CD4-positive, alpha-beta T cell treated with Interleukin-6 for 4 hours (primary cell): ENCODE data around the gene ZNF691.
"Not testable (repeated sequence)": the region's sequence is repeated elsewhere in the genome, so short reads cannot be mapped to it uniquely, and the experiment has no call there.

ENCODE experiments used
- DNase-seq: peaks from one replicate; pipeline ENCODE4 v3.0.0-alpha.2; 2020; ENCODE audit warnings: mixed read lengths

Gene ZNF691

DNA sequence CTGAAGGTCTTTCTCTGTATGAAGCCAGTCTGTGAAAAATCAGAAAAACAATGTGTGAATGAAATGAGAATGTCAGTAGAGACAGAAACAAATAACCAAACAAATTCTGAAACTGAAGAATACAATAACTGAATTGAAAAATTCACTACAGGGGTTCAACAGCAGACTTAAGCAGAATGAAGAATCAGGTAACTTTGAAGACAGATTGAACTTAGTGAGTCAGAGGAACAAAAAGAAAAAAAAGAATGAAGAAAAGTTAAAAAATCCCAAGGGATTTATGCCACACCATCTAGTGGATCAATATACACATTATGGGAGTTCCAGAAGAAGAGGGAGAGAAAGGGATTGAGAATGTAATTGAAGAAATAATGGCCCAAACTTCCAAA, 14.6 kb downstream of the ZNF691 start:
- no peak for DNase-seq

DNA sequence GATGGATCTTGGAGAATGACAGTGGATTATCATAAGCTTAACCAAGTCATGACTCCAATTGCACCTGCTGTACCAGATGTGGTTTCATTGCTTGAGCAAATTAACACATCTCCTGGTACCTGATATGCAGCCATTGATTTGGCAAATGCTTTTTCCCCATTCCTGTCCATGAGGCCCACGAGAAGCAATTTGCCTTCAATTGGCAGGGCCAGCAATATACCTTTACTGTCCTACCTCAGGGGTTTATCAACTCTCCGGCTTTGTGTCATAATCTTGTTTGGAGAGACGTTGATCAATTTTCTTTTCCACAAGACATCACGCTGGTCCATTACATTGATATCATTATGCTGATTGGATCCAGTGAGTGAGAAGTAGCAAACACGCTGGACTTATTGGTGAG, 20.1 kb downstream of the ZNF691 start:
- DNase-seq: no peak

DNA sequence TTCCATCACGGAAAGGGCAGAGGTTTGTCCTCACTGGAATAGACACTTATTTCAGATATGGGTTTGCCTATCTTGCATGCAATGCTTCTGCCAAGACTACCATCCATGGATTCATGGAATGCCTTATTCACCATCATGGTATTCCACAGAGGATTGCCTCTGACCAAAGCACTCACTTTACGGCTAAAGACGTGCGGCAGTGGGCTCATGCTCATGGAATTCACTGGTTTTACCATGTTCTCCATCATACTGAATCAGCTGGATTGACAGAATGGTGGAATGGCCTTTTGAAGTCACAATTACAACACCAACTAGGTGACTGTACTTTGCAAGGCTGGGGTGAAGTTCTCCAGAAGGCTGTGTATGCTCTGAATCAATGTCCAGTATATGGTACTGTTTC, 22.1 kb downstream of the ZNF691 start:
- not testable (repeated sequence) for DNase-seq

- not testable (repeated sequence) for DNase-seq
Observed at GRCh38 chr1:42869254-42869653, 22.8 kb downstream of the ZNF691 start.

DNA sequence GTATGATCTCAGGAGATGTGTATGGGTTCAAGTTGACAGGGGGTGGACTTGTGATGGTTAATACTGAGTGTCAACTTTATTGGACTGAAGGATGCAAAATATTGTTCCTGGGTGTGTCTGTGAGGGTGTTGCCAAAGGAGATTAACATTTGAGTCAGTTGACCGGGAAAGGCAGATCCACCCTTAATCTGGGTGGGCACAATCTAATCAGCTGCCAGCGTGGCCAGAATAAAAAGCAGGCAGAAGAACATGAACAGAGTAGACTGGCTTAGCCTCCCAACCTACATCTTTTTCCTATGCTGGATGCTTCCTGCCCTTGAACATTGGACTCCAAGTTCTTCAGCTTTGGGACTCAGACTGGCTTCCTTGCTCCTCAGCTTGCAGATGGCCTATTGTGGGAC, 23.3 kb downstream of the ZNF691 start:
- not testable (repeated sequence) for DNase-seq

DNA sequence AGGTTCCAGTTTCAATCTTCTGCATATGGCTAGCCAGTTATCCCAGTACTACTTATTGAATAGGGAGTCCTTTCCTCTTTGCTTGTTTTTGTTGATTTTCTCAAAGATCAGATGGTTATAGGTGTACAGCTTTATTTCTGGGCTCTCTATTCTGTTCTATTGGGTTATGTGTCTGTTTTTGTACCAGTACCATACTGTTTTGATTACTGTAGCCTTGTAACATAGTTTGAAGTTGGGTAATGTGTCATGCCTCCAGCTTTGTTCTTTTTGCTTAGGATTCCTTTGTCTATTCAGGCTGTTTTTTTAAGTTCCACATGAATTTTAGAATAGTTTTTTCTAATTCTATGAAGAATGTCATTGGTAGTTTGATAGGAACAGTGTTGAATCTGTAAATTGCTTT, 26.7 kb downstream of the ZNF691 start:
- not testable (repeated sequence) for DNase-seq

DNA sequence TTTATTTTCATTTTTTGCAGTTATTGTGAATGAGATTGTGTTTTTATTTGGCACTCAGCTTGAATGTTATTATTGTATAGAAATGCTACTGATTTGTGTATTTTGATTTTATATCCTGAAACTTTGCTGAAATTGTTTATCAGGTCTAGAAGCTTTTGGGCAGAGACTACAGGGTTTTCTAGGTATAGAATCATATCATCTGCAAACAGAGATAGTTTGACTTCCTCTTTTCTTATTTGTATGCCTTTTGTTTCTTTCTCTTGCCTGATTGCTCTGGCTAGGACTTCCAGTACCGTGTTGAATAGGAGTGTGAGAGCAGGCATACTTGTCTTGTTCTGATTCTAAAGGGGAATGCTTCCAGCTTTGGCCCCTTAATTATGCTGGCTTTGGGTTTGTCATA, 27.3 kb downstream of the ZNF691 start:
- no peak for DNase-seq

DNA sequence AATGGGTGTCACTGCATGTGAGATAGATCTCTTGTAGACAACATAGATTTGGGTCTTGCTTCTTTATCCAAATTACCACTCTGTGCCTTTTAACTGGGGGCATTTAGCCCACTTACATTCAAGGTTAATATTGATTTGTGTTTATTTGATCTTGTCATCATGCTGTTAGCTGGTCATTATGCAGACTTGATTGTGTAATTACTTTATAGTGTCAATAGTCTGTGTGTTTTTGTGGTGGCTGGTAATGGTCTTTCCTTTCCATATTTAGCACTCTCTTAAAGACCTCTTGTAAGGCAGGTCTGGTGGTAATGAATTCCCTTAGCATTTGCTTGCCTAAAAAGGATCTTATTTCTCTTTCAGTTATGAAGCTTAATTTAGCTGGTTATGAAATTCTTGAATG, 29.6 kb downstream of the ZNF691 start:
- DNase-seq: no peak

DNA sequence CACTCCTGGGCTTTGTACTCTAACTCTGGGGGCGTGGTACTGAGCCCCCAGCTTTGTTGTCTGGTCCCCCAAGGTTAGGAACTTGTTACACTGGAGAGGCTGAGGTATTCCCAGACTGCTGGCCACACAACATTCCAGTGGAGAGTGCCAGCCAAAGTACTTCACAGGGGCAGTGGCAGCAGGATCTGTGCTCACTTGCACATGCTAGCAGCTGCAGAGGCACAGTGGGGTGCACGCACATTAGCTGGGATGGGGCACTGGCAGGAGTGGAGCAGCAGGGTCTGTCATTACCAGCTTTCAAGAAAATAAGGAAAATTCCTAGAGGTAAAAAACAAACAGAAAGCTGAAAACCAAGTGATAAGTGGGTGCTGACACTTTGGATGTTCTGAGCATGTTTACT, 31.0 kb downstream of the ZNF691 start:
- no peak for DNase-seq

- no peak for DNase-seq
Observed at GRCh38 chr1:42880384-42880783, 34.0 kb downstream of the ZNF691 start.

GRCh38 chr1:42886046-42886739, 39.8 kb downstream of the ZNF691 start:
- no peak for DNase-seq

GRCh38 chr1:42886800-42887199, 40.4 kb downstream of the ZNF691 start:
- DNase-seq: no peak

DNA sequence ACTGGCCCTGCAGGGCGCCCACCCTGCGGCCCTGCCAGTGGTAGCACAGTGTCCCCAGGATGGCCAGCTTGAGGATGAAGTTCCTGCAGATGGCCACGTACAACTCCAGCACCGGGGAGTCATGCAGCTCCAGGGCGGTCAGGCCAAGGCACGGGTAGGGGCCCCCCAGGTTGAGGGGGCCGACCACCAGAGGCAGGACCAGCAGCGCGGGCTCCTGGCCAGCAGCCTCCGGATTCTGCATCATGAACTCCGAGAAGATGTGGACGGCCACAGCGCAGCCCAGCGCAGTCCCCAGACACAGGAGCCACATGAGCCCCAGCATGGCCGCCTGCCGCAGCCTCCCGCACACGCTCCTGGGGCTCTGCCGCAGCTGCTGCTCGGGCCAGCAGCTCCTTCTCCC, 41.0 kb downstream of the ZNF691 start:
- no peak for DNase-seq

DNA sequence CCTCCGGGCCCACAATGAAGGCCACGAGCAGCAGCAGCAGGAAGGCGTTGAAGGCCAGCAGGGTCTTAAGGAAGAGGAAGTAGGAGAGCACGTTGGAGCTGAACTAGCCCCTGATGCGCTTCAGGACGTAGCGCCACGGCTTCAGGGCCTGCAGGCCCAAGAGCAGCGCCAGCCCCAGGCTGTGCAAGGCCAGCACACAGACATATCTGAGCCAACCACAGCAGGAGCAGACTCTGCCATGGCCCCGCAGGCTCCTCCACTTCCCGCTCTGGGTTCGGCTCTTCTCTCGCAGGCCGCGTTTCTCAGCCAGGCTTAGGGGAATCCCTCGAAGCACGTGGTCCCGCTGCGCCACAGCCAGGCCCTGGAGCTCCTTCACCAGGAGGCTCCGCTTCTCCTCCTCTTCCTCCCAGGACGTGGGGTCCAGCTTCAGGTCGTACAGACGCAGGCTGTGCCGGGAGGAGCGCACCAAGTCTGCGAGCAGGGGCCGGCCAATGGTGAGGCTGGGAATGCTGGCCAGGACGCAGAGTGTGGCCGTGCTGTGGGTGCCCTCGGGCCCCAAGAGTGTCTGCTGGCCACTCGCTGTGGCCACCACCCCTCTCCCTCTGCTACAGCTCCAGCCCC, 41.7 kb downstream of the ZNF691 start:
- no peak for DNase-seq

- no peak for DNase-seq
Observed at GRCh38 chr1:42889264-42889663, 42.9 kb downstream of the ZNF691 start.

DNA sequence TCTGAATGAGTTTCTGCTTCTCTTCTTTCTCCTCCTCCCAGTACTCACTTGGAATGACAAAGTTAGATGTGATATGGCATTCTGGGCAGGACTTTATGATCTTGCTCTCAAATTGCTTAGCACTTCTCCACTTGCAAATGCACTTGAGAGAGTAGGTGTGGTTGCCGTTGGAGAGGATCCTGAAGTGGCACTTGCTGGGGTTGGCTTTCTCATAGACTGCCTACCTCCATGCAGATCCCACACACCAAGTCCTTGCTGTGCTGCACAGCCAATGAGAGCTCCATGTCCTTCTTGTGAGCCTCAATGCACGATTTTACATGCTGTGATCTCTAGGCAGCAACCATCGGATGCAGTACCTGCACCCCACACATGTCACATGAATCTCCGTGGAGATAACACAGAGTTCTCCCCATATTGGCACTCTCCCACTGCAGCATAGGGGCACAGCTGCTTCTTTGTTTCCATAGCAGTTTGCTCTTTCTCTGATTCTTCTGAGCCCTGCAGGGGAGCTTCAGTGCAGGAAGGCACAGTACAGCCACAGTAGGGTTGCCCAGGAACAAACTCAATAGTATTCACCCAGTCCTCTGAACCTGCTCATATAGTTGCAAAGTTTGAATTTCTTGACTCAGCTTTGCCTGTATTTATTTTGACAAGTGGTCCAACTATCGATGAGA, 45.2 kb downstream of the ZNF691 start:
- DNase-seq: no peak

GRCh38 chr1:42899960-42900359, 53.5 kb downstream of the ZNF691 start:
- DNase-seq: not testable (repeated sequence)
